ENCODE data around the gene DLST.

DLST gene

DNA sequence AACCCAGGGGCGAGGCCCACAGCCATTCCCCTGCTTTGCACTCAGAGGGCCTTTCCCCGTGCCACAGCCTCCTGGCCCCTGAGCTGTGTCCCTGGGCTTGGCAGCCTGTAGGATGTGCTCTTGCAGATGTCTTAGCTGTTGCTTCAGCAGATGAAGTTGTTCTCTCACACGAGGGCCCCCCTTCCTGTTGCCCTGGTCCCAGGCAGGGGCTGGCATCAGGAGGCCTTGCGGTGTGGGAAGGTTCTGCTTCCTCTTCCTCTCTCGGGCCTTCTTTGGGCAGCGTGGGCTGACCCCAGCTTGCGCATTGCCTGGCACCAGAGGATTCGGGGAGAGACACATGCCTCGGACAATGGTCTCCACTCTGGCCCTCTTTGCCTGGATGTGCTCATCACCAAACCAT lies 18.4 kb upstream of the DLST start:
- H3K4me3 Mint-ChIP-seq, result no peak overlapping the region
- H3K9me3 Mint-ChIP-seq, result no peaks in the 10 kb centered on the region
- TF ChIP-seq, protein P1, sequence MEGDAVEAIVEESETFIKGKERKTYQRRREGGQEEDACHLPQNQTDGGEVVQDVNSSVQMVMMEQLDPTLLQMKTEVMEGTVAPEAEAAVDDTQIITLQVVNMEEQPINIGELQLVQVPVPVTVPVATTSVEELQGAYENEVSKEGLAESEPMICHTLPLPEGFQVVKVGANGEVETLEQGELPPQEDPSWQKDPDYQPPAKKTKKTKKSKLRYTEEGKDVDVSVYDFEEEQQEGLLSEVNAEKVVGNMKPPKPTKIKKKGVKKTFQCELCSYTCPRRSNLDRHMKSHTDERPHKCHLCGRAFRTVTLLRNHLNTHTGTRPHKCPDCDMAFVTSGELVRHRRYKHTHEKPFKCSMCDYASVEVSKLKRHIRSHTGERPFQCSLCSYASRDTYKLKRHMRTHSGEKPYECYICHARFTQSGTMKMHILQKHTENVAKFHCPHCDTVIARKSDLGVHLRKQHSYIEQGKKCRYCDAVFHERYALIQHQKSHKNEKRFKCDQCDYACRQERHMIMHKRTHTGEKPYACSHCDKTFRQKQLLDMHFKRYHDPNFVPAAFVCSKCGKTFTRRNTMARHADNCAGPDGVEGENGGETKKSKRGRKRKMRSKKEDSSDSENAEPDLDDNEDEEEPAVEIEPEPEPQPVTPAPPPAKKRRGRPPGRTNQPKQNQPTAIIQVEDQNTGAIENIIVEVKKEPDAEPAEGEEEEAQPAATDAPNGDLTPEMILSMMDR (IDR thresholded peaks at IDR 0.05), result no peak
- H3K27me3 Mint-ChIP-seq (ENCODE audit: low read depth, poor library complexity), result peaks cover 8% of the 10 kb centered on the region
- H3K4me1 Mint-ChIP-seq, result no peaks in the 10 kb centered on the region
- no peaks in the 10 kb centered on the region for H3K36me3 Mint-ChIP-seq (ENCODE audit: low read depth)
- no peak overlapping the region for H3K27ac Mint-ChIP-seq
- no peak for DNase-seq

DNA sequence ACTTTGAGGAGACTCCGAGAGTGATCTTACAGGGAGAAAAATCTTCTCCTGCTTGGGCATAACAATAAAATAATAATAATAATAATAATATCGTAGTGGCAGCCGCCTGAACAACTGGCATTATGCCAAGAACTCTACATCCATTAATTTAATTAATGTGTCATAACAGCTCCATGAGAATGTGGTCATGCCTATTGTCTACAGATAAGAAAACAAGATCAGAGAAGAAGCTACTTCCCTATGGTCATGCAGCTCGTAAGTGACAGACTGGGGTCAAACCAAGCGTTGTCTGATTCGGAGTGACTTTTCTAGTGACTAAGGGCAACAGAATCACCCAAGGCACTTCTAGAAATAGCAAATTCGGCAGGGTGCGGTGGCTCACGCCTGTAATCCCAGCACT lies 17.5 kb upstream of the DLST start:
- H3K36me3 Mint-ChIP-seq (ENCODE audit: low read depth), result no peaks in the 10 kb centered on the region
- TF ChIP-seq, protein P1 (IDR thresholded peaks at IDR 0.05), result no peak

DNA sequence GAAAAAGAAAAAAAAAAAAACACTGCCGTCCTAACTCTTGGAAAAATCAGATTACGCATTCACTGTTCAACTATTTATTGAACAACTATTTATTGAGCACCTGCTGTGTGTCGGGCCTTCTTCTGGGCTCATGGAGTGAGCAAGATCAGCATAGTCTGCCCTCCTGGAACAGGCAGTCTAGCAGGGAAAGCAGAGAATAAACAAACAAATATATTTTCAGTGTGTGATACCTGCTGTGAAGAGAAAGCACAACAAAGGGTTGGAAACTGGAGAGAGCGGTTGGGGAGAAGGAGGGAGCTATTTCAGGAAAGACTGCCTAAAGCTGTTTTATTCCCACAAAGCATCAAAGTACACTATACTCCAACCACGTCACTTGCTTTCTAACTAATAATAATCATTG lies 16.6 kb upstream of the DLST start:
- H3K4me1 Mint-ChIP-seq, result no peaks in the 10 kb centered on the region
- H3K36me3 Mint-ChIP-seq (ENCODE audit: low read depth), result no peaks in the 10 kb centered on the region
- H3K27me3 Mint-ChIP-seq (ENCODE audit: low read depth, poor library complexity), result peaks cover 13% of the 10 kb centered on the region
- TF ChIP-seq, protein P1 (IDR thresholded peaks at IDR 0.05), result no peak
- no peaks in the 10 kb centered on the region for H3K9me3 Mint-ChIP-seq
- H3K4me3 Mint-ChIP-seq, result no peak overlapping the region
- DNase-seq, result no peak
- H3K27ac Mint-ChIP-seq, result no peak overlapping the region

More for the DNA sequence above, 17.5 kb upstream of the DLST start:
- Mint-ChIP-seq H3K27me3 (ENCODE audit: low read depth, poor library complexity) (peaks cover 13% of the 10 kb centered on the region), H3K4me1 (no peaks in the 10 kb centered on the region), H3K27ac (no peak overlapping the region), H3K9me3 (no peaks in the 10 kb centered on the region), H3K4me3 (no peak overlapping the region)
- no peak for DNase-seq

DNA sequence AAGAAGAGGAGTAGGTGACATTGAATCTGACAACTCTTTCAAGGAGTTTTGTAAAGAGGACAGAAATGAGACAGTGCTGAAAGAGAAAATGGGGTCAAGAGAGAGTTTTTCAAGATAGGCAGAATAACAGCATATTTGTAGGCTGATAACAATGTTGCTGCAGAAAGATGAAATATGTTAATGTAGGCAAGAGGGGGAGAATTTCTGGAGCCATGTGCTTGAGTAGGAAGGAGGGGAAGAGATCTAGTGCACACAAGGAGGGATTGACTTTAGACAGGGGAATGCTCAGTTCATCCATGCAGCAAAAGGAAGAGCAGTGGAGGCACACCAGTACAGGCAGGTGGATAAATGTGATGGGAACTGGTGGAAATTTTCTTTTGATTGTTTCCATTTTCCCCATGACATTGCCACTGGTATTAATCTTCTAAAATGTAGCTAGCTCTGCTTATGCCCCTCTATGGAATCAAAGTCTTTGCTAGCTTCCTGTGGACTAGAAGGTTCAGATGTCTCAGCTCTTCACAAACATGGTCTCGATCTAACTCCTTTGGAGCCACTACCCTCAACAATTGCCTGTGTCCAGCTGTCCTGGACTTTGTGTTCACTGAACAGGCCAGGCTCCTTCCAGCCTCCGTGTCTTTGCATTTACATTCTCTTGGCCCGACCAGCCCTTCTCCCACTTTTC lies 14.9 kb upstream of the DLST start:
- no peak overlapping the region for H3K4me3 Mint-ChIP-seq
- peaks cover 22% of the 10 kb centered on the region for H3K27me3 Mint-ChIP-seq (ENCODE audit: low read depth, poor library complexity)
- H3K4me1 Mint-ChIP-seq, result no peaks in the 10 kb centered on the region
- H3K27ac Mint-ChIP-seq, result no peak overlapping the region
- H3K36me3 Mint-ChIP-seq (ENCODE audit: low read depth), result no peaks in the 10 kb centered on the region
- TF ChIP-seq, protein P1 (IDR thresholded peaks at IDR 0.05), result no peak
- no peak for DNase-seq
- no peaks in the 10 kb centered on the region for H3K9me3 Mint-ChIP-seq

DNA sequence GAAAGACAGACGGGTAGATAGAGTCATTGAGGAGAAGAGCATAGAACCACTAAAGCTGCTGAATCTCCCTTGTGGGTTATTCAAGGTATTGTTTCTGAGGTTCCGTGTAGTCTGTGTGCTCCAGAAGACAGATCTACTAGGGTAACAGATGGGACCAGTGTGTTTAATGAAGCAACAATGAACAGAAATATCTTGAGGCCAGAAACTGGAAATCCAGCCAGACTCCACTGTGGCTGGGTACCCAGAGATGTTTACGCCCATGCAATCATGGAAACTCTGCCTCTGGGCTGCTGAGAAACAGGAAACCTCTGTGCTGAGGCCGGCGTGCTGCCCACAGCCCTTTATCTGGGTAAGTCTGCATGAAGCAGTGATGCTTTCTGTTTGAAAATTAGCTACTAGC lies 14.0 kb upstream of the DLST start:
- TF ChIP-seq, protein P1 (IDR thresholded peaks at IDR 0.05), result no peak

DNA sequence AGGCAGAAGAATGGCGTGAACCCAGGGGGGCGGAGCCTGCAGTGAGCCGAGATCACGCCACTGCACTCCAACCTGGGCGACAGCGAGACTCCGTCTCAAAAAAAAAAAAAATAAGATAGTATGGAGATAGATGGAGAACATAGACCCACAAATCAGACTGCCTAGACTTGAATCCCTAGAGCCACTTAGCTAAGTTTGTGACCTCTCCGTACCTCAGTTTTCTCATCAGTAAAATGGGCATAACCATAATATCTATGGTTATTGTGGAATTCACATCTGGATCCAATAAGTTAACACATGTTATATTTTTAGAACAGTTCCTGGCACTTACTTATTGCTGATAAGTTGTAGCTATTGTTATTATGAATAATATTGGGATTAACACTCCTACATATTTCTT lies 13.0 kb upstream of the DLST start:
- no peaks in the 10 kb centered on the region for H3K9me3 Mint-ChIP-seq
- DNase-seq, result no peak
- H3K27ac Mint-ChIP-seq, result no peak overlapping the region
- TF ChIP-seq, protein P1 (IDR thresholded peaks at IDR 0.05), result no peak
- peaks cover 26% of the 10 kb centered on the region for H3K27me3 Mint-ChIP-seq (ENCODE audit: low read depth, poor library complexity)
- H3K4me3 Mint-ChIP-seq, result no peak overlapping the region
- H3K4me1 Mint-ChIP-seq, result no peaks in the 10 kb centered on the region
- no peaks in the 10 kb centered on the region for H3K36me3 Mint-ChIP-seq (ENCODE audit: low read depth)

More for the DNA sequence above, 14.0 kb upstream of the DLST start:
- Mint-ChIP-seq H3K4me3 (no peak overlapping the region), H3K9me3 (no peaks in the 10 kb centered on the region), H3K4me1 (no peaks in the 10 kb centered on the region), H3K36me3 (ENCODE audit: low read depth) (no peaks in the 10 kb centered on the region), H3K27ac (no peak overlapping the region), H3K27me3 (ENCODE audit: low read depth, poor library complexity) (peaks cover 26% of the 10 kb centered on the region)
- DNase-seq, result no peak

Data from nephron progenitor cell (in vitro differentiated cells).